Hepatocyte (in vitro differentiated cells): ENCODE data around the gene ITGA8. TPM values are rescaled to one million over a fixed set of nuclear protein-coding genes. Genes with fewer than 3 reads are reported as not detected.

ENCODE experiments used
- DNase-seq: peaks from one replicate; pipeline ENCODE4 v3.0.0-alpha.2; 2016; ENCODE audit warnings: low spot score
- H2AFZ ChIP-seq: fragments of 200-600 bp; sonication (generic); 2 replicates; pipeline ENCODE4 v1.6.0; 2016; ENCODE audit warnings: antibody characterized with exemption, mild to moderate bottlenecking
- H3K27ac ChIP-seq: fragments of 200-600 bp; sonication (generic); 2 replicates; pipeline ENCODE4 v1.5.1; 2016; ENCODE audit warnings: mild to moderate bottlenecking
- H3K27me3 ChIP-seq: fragments of 200-600 bp; sonication (generic); 2 replicates; pipeline ENCODE4 v1.6.1; 2016
- H3K36me3 ChIP-seq: fragments of 200-600 bp; sonication (generic); replicated peaks from 2 replicates; pipeline ENCODE4 v1.5.1; 2016; ENCODE audit warnings: low read depth; ENCODE audit not compliant: insufficient read depth
- H3K4me1 ChIP-seq: fragments of 200-600 bp; sonication (generic); 2 replicates; pipeline ENCODE4 v1.5.1; 2016; ENCODE audit warnings: mild to moderate bottlenecking, moderate library complexity; ENCODE audit not compliant: insufficient read depth
- H3K4me2 ChIP-seq: fragments of 200-600 bp; sonication (generic); 2 replicates; pipeline ENCODE4 v1.6.0; 2016
- H3K4me3 ChIP-seq: fragments of 200-600 bp; sonication (generic); 2 replicates; pipeline ENCODE4 v1.5.1; 2016; ENCODE audit warnings: mild to moderate bottlenecking
- H3K79me2 ChIP-seq: fragments of 200-600 bp; sonication (generic); 2 replicates; pipeline ENCODE4 v1.6.0; 2017; ENCODE audit warnings: mild to moderate bottlenecking
- H3K9me2 ChIP-seq: fragments of 200-600 bp; sonication (generic); replicated peaks from 2 replicates; pipeline ENCODE4 v1.6.0; 2017; ENCODE audit warnings: mild to moderate bottlenecking; ENCODE audit not compliant: insufficient read depth
- H3K9me3 ChIP-seq: fragments of 200-600 bp; sonication (generic); 2 replicates; pipeline ENCODE4 v1.5.1; 2016; ENCODE audit warnings: low read depth, mild to moderate bottlenecking
- H4K20me1 ChIP-seq: fragments of 200-600 bp; sonication (generic); 2 replicates; pipeline ENCODE4 v1.6.0; 2016; ENCODE audit warnings: mild to moderate bottlenecking; ENCODE audit not compliant: insufficient read depth, poor library complexity, severe bottlenecking
- CTCF ChIP-seq: fragments of 200-600 bp; sonication (generic); IDR thresholded peaks from 2 replicates; pipeline ENCODE4 v1.5.1; 2016; ENCODE audit warnings: antibody characterized with exemption, mild to moderate bottlenecking; ENCODE audit not compliant: poor library complexity
- EZH2 ChIP-seq: fragments of 200-600 bp; sonication (generic); IDR thresholded peaks from 2 replicates; pipeline ENCODE4 v1.6.1; 2016; ENCODE audit warnings: antibody characterized with exemption, mild to moderate bottlenecking, borderline replicate concordance
- EZH2phosphoT487 ChIP-seq: fragments of 200-600 bp; sonication (generic); IDR thresholded peaks from one replicate; pipeline ENCODE4 v1.6.1; 2018; ENCODE audit warnings: antibody characterized with exemption, mild to moderate bottlenecking, low read depth, moderate library complexity; ENCODE audit not compliant: unreplicated experiment, severe bottlenecking
- WGBS: methylation state at CpG from one replicate; pipeline ENCODE4 v1.1.6; 2016; ENCODE audit warnings: low lambda C conversion rate; ENCODE audit errors: missing lambda C conversion rate; 5-methylcytosine and 5-hydroxymethylcytosine counted together
- polyA plus RNA-seq: library from polyadenylated mRNA; unstranded; fragments of >200 nt; fragmentation: Nextera tagmentation; extraction: Ambion mirVana; gene quantifications from 2 replicates; pipeline ENCODE4 v1.2.1, GENCODE V29; 2016
- total RNA-seq: library from RNA; depleted of rRNA; stranded (reverse); fragments of >200 nt; gene quantifications from 2 replicates; pipeline ENCODE4 v1.2.3, GENCODE V29; 2014

The ITGA8 gene
- total and polyA plus RNA-seq, 2 experiments from 2014 or later: 2.9 to 16.8 TPM

- H3K79me2 ChIP-seq: no peaks in the 10 kb centered on the region
- H3K4me3 ChIP-seq: no peak overlapping the region
- WGBS: 100% methylated on average over 2 of the region's 2 CpGs
- H3K4me1 ChIP-seq: no peaks in the 10 kb centered on the region
- H3K27ac ChIP-seq: no peak overlapping the region
- no peaks in the 10 kb centered on the region for H3K9me2 ChIP-seq
- no peak for DNase-seq
- no peak overlapping the region for H2AFZ ChIP-seq
- no peak overlapping the region for H3K4me2 ChIP-seq
- H4K20me1 ChIP-seq: no peaks in the 10 kb centered on the region
- H3K36me3 ChIP-seq: no peaks in the 10 kb centered on the region
- TF ChIP-seq CTCF (no peak), EZH2phosphoT487 (no peak), EZH2 (no peak)
- H3K9me3 ChIP-seq: no peaks in the 10 kb centered on the region
- H3K27me3 ChIP-seq: peaks cover 1% of the 10 kb centered on the region
Observed at GRCh38 chr10:15760681-15761080, 41.0 kb upstream of the ITGA8 start.

DNA sequence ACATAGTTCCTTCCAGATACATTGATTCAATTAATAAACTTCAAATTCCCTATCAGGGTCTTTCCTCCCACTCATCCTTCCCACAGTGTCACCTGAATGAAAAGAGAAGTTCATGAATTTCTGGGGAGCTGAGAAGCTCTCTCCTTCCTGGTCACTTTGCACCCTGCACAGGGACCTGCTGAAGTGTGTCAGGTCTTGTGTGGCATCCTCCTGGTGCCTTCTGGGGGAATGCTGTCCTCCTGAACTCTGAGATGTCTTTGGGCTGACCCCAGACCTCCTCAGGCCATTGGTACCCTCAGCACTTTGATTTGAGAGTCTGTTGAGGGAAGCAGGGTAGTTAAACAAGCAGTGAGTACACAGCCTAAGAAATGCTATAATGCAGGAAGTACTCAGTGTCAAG is 39.5 kb upstream of the ITGA8 start:
- Histone ChIP-seq H3K36me3 (no peaks in the 10 kb centered on the region), H3K4me3 (no peak overlapping the region), H3K9me3 (no peaks in the 10 kb centered on the region), H2AFZ (no peak overlapping the region), H3K27ac (no peak overlapping the region), H3K4me1 (no peaks in the 10 kb centered on the region), H4K20me1 (no peaks in the 10 kb centered on the region), H3K79me2 (no peaks in the 10 kb centered on the region), H3K4me2 (no peak overlapping the region), H3K9me2 (no peaks in the 10 kb centered on the region), H3K27me3 (peaks cover 6% of the 10 kb centered on the region)
- no peak for DNase-seq
- TF ChIP-seq CTCF (no peak), EZH2phosphoT487 (no peak), EZH2 (no peak)

DNA sequence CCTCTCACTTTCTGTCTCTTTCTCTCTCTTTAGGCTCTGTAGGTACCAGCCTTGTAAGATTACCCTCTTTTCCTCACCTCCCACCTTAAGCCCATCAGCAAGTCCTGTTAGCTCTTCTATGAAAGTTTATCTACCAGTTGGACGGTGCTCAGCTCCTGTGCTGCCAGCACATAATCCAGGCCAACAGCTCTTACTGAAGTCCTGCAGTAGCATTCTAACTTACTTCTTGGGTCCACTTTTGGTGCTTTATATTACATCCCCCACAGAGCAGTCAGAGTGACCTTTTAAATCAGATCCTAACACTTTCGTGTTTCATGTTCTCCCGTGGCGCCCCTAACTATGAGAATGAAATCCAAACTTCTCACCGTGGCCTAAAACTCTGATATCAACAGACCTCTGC is 38.9 kb upstream of the ITGA8 start:
- Histone ChIP-seq H2AFZ (no peak overlapping the region), H4K20me1 (no peaks in the 10 kb centered on the region), H3K27me3 (peaks cover 6% of the 10 kb centered on the region), H3K4me2 (no peak overlapping the region), H3K9me2 (no peaks in the 10 kb centered on the region), H3K9me3 (no peaks in the 10 kb centered on the region), H3K4me1 (no peaks in the 10 kb centered on the region), H3K79me2 (no peaks in the 10 kb centered on the region), H3K4me3 (no peak overlapping the region), H3K27ac (no peak overlapping the region), H3K36me3 (no peaks in the 10 kb centered on the region)
- no peak for TF ChIP-seq EZH2
- TF ChIP-seq CTCF: no peak
- no peak for TF ChIP-seq EZH2phosphoT487
- 90% methylated on average over 5 of the region's 5 CpGs for WGBS
- no peak for DNase-seq

DNA sequence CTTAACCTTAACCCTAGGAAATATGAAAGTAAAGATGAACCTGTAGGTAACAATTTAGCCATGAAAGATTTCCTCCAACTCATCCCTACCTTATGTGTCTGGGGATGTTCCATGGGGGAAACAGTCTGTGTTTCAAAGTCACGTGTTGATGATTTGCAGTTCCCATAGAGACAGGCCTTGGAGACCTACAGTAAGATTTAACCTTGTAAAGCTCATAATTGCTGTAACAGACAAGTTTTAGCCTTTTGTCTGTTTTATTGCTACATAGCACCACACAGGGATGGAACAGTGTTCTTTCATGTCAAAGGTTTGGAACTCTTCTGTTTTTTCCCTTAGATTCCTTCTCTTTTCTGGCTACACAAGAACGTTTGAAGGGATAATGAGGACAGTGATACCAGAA is 35.2 kb upstream of the ITGA8 start:
- Histone ChIP-seq H3K4me1 (no peaks in the 10 kb centered on the region), H4K20me1 (no peaks in the 10 kb centered on the region), H2AFZ (no peak overlapping the region), H3K9me2 (no peaks in the 10 kb centered on the region), H3K36me3 (no peaks in the 10 kb centered on the region), H3K9me3 (no peaks in the 10 kb centered on the region), H3K4me3 (no peak overlapping the region), H3K4me2 (no peak overlapping the region), H3K79me2 (no peaks in the 10 kb centered on the region), H3K27me3 (peaks cover 6% of the 10 kb centered on the region), H3K27ac (no peak overlapping the region)
- no peak for DNase-seq
- 34% methylated on average over 2 of the region's 2 CpGs for WGBS
- TF ChIP-seq EZH2phosphoT487 (no peak), CTCF (no peak), EZH2 (no peak)
